Adipocyte (in vitro differentiated cells): ENCODE results near the gene ACTL7A.

Source experiments
- DNase-seq: peaks from one replicate; pipeline ENCODE4 v3.0.0-alpha.2; 2015; ENCODE audit warnings: low read depth
- H3K27me3 ChIP-seq: replicated peaks from 2 replicates; pipeline ENCODE4 v1.7.0; 2013; ENCODE audit warnings: mild to moderate bottlenecking, low read length, moderate library complexity; ENCODE audit not compliant: control insufficient read depth, insufficient read depth
- H3K36me3 ChIP-seq: 2 replicates; pipeline ENCODE4 v1.7.0; 2013; ENCODE audit warnings: low read length, mild to moderate bottlenecking, moderate library complexity; ENCODE audit not compliant: control insufficient read depth, insufficient read depth, severe bottlenecking
- H3K4me1 ChIP-seq: 2 replicates; pipeline ENCODE4 v1.7.0; 2013; ENCODE audit warnings: mild to moderate bottlenecking, low read length, moderate library complexity; ENCODE audit not compliant: control insufficient read depth, insufficient read depth
- H3K4me3 ChIP-seq: 2 replicates; pipeline ENCODE4 v1.7.0; 2013; ENCODE audit warnings: mild to moderate bottlenecking, low read length, moderate library complexity
- H3K9ac ChIP-seq: 2 replicates; pipeline ENCODE4 v1.7.0; 2013; ENCODE audit warnings: mild to moderate bottlenecking, low read length, moderate library complexity
- H3K9me3 ChIP-seq: 2 replicates; pipeline ENCODE4 v1.7.0; 2013; ENCODE audit warnings: mild to moderate bottlenecking, low read length, moderate library complexity; ENCODE audit not compliant: control insufficient read depth

Gene ACTL7A

DNA sequence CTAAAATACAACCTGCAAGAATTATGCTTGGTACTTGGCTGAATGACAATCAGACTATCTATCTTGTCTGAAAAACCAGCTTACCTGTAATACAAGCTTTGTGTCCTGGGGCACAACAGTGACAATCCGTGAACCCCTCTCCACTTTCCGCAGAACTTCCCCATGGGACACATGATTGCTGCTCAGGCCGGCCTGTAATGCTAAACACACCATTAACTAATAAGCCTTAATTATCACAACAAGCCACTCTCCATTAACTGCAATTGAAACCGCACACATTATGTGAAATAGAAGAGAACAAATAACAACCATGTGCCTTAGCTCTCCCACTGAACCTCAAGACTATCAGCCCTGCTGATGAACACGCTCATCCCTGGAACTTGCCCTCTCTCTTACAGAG, 38.1 kb downstream of the ACTL7A start:
- Histone ChIP-seq H3K4me3 (no peak overlapping the region), H3K27me3 (no peaks in the 10 kb centered on the region), H3K36me3 (peaks cover 94% of the 10 kb centered on the region), H3K4me1 (no peaks in the 10 kb centered on the region), H3K9me3 (no peaks in the 10 kb centered on the region), H3K9ac (no peak overlapping the region)
- DNase-seq, result no peak

DNA sequence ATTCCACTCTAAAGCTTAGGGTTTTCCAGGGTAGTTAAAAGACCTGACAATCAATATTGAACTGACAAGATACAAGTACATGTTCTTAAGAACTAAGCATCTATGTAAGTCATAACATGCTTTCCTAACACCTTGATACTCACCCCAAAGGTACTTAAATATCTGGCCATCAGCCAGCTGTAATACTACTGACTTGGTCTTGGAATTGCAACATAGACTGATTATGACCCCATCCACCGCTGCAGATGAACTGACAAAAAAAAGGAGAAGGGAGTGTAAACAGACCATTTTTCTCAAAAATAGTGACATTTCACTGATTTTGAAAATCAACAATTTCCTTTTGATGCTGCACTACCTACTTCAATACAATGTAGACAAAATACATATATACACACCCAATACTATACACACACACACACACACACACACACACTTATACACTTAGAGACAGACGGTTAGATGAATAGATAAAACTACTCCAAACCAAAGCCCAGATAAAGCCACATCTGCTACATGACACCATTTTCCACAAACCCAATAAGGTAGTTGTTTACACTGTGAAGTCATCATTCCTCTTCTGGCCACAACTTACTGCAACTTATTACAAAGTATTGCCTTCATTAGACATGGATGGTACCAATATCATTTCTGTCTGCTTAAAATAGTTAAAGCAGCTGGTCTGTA, 41.5 kb downstream of the ACTL7A start:
- no peak overlapping the region for H3K4me3 ChIP-seq
- H3K27me3 ChIP-seq, result no peaks in the 10 kb centered on the region
- H3K9ac ChIP-seq, result no peak overlapping the region
- H3K36me3 ChIP-seq, result peaks cover 95% of the 10 kb centered on the region
- DNase-seq, result no peak
- H3K4me1 ChIP-seq, result no peaks in the 10 kb centered on the region
- no peaks in the 10 kb centered on the region for H3K9me3 ChIP-seq

DNA sequence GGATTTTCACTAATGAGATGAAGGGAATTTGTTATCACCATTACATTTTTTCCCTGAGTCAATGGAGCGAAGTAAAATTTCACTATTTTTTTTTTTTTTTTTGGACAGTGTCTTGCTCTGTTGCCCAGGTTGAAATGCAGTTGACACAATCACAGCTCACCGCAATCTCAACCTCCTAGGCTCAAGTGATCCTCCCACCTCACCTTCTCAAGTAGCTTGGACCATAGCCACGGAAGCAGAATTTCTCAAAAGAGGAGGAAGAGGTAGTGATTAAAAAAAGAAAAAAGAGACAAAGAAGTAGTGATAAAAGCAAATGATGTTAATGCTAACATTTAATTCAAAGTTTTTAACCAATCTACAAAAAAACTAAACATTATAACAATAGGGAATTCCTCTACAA, 42.1 kb downstream of the ACTL7A start:
- no peak for DNase-seq
- H3K4me3 ChIP-seq, result no peak overlapping the region
- no peaks in the 10 kb centered on the region for H3K4me1 ChIP-seq
- no peak overlapping the region for H3K9ac ChIP-seq
- H3K9me3 ChIP-seq, result no peaks in the 10 kb centered on the region
- peaks cover 96% of the 10 kb centered on the region for H3K36me3 ChIP-seq
- H3K27me3 ChIP-seq, result no peaks in the 10 kb centered on the region

DNA sequence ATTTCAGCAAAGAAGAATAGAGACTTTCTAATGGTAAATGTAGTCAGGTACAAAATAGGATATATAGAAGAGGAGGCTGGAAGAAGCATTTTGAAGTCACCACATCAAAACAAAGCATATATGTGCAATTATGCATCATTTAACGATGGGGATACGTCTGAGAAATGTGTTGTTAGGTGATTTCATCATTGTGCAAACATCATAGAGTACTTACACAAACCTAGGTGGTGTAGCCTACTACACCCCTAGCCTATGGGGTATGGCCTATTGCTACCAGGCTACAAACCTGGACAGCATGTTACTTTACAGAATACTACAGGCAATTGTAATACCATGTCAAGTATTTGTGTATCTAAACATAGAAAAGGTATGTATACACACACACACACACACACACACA, 43.4 kb downstream of the ACTL7A start:
- H3K36me3 ChIP-seq, result peaks cover 95% of the 10 kb centered on the region
- no peaks in the 10 kb centered on the region for H3K4me1 ChIP-seq
- H3K9me3 ChIP-seq, result no peaks in the 10 kb centered on the region
- no peaks in the 10 kb centered on the region for H3K27me3 ChIP-seq
- no peak overlapping the region for H3K9ac ChIP-seq
- DNase-seq, result no peak
- H3K4me3 ChIP-seq, result no peak overlapping the region

DNA sequence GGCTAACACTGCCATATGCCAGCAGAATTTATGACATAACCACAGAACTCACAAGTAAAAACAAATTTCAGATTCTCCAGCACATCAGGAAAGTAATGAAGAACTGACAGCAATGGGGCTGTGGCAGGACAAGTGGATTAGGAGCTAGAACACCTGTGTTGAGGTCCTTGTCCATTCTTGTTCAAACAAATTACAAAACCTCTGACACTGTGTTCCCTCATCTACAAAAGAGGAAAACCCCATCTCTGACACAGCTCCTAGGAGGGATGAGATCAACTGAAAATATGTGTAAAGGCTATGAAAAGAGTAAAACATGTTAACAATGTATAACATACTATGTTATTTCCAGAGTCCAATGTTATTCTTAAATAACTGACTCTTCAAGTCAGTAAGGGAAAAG, 48.3 kb downstream of the ACTL7A start:
- Histone ChIP-seq H3K9me3 (no peaks in the 10 kb centered on the region), H3K4me3 (no peak overlapping the region), H3K36me3 (peaks cover 86% of the 10 kb centered on the region), H3K9ac (no peak overlapping the region), H3K27me3 (no peaks in the 10 kb centered on the region), H3K4me1 (no peaks in the 10 kb centered on the region)
- no peak for DNase-seq

DNA sequence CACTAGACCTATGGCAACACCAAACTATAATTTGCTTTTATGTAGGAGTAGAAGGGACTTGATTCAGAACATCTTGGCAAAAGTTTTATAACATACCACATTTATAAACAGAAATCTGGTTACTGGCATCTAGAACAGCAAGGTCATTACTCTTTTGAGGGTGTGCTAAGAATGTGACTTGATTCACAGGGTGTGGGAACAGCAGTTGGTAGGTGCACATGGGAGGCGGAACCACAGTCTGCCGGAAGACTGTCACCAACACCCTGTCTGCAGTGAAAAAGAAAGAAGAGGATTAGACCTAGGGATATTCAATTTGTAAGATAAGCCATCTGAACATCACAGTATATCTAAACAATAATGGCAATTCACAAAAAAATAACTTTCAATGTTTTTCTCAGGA, 48.8 kb downstream of the ACTL7A start:
- Histone ChIP-seq H3K27me3 (no peaks in the 10 kb centered on the region), H3K36me3 (peaks cover 86% of the 10 kb centered on the region), H3K4me1 (no peaks in the 10 kb centered on the region)

DNA sequence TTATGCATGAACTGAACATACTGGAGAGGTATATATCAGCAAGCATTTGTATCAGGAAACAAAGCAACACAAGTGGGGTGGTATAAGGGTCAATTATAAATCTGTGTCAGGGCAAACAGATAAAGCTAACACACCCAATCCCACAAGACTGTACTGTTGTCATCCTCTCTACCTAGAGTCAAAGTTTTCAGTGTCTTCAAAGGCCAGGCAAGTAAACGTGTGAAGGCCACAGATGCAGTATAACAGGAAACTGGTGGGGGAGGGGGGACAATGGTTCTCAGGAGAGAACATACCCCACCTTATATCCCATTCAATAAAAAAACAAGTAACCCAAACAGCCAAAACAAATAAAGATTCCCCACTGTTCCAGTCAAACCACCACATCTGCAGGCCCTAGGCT, 49.8 kb downstream of the ACTL7A start:
- no peak overlapping the region for H3K9ac ChIP-seq
- no peak overlapping the region for H3K4me3 ChIP-seq
- no peaks in the 10 kb centered on the region for H3K4me1 ChIP-seq
- no peaks in the 10 kb centered on the region for H3K9me3 ChIP-seq
- no peak for DNase-seq
- H3K27me3 ChIP-seq, result no peaks in the 10 kb centered on the region
- H3K36me3 ChIP-seq, result peaks cover 86% of the 10 kb centered on the region

More for the DNA sequence above, 48.8 kb downstream of the ACTL7A start:
- Histone ChIP-seq H3K9me3 (no peaks in the 10 kb centered on the region), H3K4me3 (no peak overlapping the region), H3K9ac (no peak overlapping the region)
- no peak for DNase-seq
